Raji (cell line): Measurements from ENCODE around the gene RXRG.

Source experiments
- POLR2A ChIP-seq: IDR thresholded peaks from 2 replicates; pipeline ENCODE4 v1.6.1; 2011; ENCODE audit warnings: low read depth, low read length, control low read depth; ENCODE audit not compliant: insufficient read depth

The RXRG gene

GRCh38 chr1:165395478-165395877, 49.4 kb downstream of the RXRG start:
- no peak for TF ChIP-seq POLR2A

- TF ChIP-seq POLR2A, result no peak
These were observed 52.0 kb downstream of the RXRG start for GRCh38 chr1:165392634-165393571.

DNA sequence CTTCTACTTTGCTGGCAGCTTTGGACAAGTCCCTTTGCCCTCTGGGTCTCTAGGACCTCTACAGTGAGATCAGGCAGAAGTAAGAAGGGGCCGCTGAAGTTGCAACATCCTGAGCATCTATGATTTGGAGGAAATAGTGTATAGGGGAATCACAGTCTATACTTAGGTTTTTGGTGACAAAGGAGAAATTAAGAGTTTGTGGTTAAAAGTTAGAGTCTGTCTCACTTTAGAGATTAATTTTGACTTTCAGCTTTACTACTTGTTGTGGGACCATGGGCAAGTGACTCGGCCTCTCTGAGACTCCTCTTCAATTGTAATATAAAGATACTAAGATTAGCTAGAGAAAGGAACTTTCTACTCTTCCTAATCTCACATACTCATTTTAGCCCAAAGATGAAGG, 55.3 kb downstream of the RXRG start:
- no peak for TF ChIP-seq POLR2A

GRCh38 chr1:165387961-165388360, 57.0 kb downstream of the RXRG start:
- TF ChIP-seq POLR2A, result no peak

DNA sequence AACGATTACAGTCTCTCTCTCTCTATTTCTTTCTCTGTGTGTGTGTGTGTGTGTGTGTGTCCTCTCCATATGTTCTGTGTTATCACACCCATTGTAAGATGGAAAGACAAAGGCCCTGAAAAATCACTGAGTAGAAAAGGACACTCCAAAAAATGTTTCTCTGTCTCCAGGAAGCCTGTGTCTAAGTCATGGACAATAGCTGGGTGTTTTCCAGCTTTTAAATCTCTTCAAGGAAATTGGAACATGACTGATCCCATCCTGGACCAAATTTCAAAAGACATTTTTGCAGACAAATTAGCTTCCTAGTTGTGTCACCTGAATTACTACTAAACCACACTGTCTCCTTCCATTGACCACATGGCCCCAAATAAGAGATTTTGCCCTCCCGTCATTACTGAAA, 57.4 kb downstream of the RXRG start:
- TF ChIP-seq POLR2A, result no peak

GRCh38 chr1:165383599-165384405, 61.1 kb downstream of the RXRG start:
- TF ChIP-seq POLR2A, result no peak

DNA sequence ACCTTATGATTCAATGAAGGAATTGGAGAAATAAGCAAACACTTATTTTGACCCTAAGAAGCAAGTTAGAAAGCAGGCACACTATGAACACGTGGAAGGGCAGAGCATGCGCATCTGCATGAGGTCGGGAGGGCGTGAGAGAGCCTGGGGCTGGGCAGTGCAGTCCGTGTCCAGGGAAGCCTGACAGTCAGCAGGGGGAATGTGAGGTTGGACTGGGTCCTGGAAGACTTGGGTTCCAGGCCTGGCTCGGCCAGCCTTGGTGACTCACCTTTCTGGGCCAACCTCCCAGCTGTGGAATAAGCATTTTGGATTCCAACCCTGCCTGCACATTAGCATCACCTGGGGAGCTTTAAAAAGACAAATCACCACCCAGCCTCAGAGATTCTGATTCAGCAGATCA, 61.9 kb downstream of the RXRG start:
- TF ChIP-seq POLR2A, result no peak

DNA sequence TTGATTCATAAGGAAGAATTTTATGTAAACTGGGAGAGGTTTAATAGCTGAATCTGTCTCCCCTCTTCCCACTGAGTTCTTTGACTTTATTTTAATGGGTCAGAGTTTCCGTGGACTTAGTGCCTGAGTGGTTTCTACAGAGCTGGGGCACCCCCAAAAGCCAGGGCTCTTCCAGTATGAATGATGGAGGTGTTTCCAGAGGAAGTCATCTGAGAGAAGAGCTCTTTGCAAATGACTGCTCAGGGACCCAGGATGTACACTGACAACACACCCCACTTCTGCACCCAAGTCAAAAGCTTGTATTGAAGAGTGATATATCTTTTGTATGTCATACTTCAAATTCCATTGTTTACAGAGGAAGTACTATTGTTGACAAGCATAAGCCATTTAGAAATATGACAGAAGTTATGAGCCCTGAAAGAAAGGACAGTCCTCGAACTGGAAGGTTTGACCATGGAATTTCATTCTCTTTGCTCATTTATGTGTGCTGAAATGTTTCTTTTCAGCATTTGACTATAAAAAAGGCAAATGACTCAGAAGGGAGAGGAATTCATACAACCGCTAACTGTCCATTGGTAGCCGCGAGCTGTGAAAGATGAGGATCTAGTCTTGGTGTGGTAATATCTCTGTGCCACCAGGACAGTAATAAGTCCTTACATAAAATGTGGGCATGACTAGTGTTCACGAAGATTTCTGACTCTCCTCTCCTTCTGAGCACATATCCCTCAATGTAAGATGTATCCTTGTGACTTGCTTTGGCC, 63.0 kb downstream of the RXRG start:
- TF ChIP-seq POLR2A, result no peak

- TF ChIP-seq POLR2A, result no peak
These were observed 68.1 kb downstream of the RXRG start for GRCh38 chr1:165376811-165377311.

- TF ChIP-seq POLR2A, result no peak
These were observed 68.7 kb downstream of the RXRG start for GRCh38 chr1:165376041-165376810.

GRCh38 chr1:165375623-165376022, 69.3 kb downstream of the RXRG start:
- TF ChIP-seq POLR2A, result no peak

DNA sequence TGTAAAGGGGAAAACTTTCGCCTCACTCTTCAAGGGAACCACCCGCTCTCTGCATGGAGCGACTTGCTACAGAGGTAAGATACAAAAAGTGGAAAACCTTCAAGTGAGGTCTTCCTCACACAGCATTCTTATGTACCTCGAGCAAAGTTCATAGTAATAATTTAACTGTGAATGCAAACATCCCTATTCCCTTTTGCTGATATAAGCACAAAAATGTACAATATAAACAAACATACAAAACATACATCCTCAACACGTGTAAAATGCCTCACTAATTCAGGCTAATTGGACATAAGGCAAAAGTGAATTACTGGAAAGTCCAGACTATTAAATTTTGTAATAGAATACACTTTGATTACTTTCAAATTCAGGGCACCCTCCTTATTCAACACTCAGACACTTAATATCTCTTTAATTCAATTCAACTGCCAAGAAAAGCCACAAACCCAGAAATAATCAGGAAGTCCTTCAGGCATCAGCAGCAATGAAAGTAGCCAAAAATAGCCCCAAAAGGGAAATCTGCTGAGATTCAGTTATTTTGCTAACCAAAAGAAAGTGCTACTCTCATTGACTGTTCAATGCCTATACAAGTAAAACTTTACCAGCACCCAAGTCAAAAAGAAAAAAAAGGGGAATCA, 73.2 kb downstream of the RXRG start:
- TF ChIP-seq POLR2A, result no peak

GRCh38 chr1:165369255-165369848, 75.6 kb downstream of the RXRG start:
- no peak for TF ChIP-seq POLR2A
